ENCODE results near the gene SLC39A11. TPM values are rescaled to one million over a fixed set of nuclear protein-coding genes. Genes with fewer than 3 reads are reported as not detected.

The SLC39A11 gene
- total RNA-seq, 1 experiment from 2014 or later: 18.9 TPM

- H3K4me3 Mint-ChIP-seq: no peak overlapping the region
- 0 out of 2 replicates have a peak, but pooled peaks cover 3% of the 10 kb centered on the region for H3K9me3 Mint-ChIP-seq
- CTCF ChIA-PET: interaction anchor here (0.6 kb wide), 1 partner anchor 1051 kb away, joined by 5 read pairs; no protein-coding TSS in a partner anchor
- H3K27me3 Mint-ChIP-seq (ENCODE audit: low read depth): no peaks in the 10 kb centered on the region
- DNase-seq (ENCODE audit: low spot score) (no peak), ATAC-seq (no peak)
- H3K36me3 Mint-ChIP-seq: no peaks in the 10 kb centered on the region
- TF ChIP-seq NFYB (CRISPR knock-in tag; conservative IDR thresholded peaks at IDR 0.05; ENCODE audit: low read depth): no peak
- no peak for TF ChIP-seq TEAD1 (CRISPR knock-in tag; IDR thresholded peaks at IDR 0.05)
- no peak for TF ChIP-seq ZNF423 (CRISPR knock-in tag; IDR thresholded peaks at IDR 0.05)
- TF ChIP-seq, protein P1, sequence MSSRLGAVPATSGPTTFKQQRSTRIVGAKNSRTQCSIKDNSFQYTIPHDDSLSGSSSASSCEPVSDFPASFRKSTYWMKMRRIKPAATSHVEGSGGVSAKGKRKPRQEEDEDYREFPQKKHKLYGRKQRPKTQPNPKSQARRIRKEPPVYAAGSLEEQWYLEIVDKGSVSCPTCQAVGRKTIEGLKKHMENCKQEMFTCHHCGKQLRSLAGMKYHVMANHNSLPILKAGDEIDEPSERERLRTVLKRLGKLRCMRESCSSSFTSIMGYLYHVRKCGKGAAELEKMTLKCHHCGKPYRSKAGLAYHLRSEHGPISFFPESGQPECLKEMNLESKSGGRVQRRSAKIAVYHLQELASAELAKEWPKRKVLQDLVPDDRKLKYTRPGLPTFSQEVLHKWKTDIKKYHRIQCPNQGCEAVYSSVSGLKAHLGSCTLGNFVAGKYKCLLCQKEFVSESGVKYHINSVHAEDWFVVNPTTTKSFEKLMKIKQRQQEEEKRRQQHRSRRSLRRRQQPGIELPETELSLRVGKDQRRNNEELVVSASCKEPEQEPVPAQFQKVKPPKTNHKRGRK (CRISPR knock-in tag; IDR thresholded peaks at IDR 0.05; ENCODE audit: borderline replicate concordance): no peak
- no peak for TF ChIP-seq RORB (CRISPR knock-in tag; IDR thresholded peaks at IDR 0.05)
- TF ChIP-seq NR1H2 (CRISPR knock-in tag; IDR thresholded peaks at IDR 0.05): no peak
- POLR2A ChIA-PET: no interaction called here
- H3K4me1 Mint-ChIP-seq: peaks cover 20% of the 10 kb centered on the region
- H3K27ac Mint-ChIP-seq: no peak overlapping the region
These were observed 189.0 kb downstream of the SLC39A11 start for GRCh38 chr17:72903522-72903921.

DNA sequence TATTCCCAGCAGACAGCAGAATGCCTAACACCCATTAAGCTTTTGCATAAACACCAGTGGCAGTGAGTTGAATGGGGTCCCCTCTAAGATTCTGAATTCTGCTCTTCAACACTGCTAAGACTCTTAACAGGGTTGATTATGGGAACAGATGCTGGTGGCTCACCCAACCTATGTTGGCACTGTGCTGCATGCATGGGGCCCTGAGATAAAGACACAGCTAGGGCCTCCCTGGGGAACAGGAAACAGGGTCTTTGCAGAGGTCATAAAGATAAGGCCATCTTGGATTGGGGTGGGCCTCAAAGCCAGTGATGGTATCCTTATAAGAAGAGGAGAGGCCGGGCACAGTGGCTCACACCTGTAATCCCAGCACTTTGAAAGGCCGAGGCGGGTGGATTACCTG lies 190.8 kb downstream of the SLC39A11 start:
- POLR2A ChIA-PET: no interaction called here
- Mint-ChIP-seq H3K27ac (no peak overlapping the region), H3K27me3 (ENCODE audit: low read depth) (no peaks in the 10 kb centered on the region), H3K4me1 (peaks cover 20% of the 10 kb centered on the region), H3K36me3 (no peaks in the 10 kb centered on the region), H3K4me3 (no peak overlapping the region), H3K9me3 (0 out of 2 replicates have a peak, but pooled peaks cover 3% of the 10 kb centered on the region)
- ATAC-seq (no peak), DNase-seq (ENCODE audit: low spot score) (no peak)
- TF ChIP-seq NR1H2 (CRISPR knock-in tag; IDR thresholded peaks at IDR 0.05) (no peak), ATF2 (CRISPR knock-in tag; IDR thresholded peaks at IDR 0.05; ENCODE audit: borderline replicate concordance, low read depth) (no peak), CBFB (CRISPR knock-in tag; IDR thresholded peaks at IDR 0.05; ENCODE audit: low read depth) (no peak)
- TF ChIP-seq, protein P2, sequence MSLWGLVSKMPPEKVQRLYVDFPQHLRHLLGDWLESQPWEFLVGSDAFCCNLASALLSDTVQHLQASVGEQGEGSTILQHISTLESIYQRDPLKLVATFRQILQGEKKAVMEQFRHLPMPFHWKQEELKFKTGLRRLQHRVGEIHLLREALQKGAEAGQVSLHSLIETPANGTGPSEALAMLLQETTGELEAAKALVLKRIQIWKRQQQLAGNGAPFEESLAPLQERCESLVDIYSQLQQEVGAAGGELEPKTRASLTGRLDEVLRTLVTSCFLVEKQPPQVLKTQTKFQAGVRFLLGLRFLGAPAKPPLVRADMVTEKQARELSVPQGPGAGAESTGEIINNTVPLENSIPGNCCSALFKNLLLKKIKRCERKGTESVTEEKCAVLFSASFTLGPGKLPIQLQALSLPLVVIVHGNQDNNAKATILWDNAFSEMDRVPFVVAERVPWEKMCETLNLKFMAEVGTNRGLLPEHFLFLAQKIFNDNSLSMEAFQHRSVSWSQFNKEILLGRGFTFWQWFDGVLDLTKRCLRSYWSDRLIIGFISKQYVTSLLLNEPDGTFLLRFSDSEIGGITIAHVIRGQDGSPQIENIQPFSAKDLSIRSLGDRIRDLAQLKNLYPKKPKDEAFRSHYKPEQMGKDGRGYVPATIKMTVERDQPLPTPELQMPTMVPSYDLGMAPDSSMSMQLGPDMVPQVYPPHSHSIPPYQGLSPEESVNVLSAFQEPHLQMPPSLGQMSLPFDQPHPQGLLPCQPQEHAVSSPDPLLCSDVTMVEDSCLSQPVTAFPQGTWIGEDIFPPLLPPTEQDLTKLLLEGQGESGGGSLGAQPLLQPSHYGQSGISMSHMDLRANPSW (CRISPR knock-in tag; conservative IDR thresholded peaks at IDR 0.05; ENCODE audit: low read depth): no peak
- CTCF ChIA-PET: interaction anchor here (1.1 kb wide), 1 partner anchor 341 kb away, joined by 4 read pairs; no protein-coding TSS in a partner anchor

- POLR2A ChIA-PET: no interaction called here
- DNase-seq (ENCODE audit: low spot score): no peak
- peak overlapping the region; percentile 26; the same call in 1 of the 2 replicates for H3K27ac Mint-ChIP-seq
- H3K36me3 Mint-ChIP-seq: no peaks in the 10 kb centered on the region
- peaks cover 20% of the 10 kb centered on the region for H3K4me1 Mint-ChIP-seq
- peak; percentile 44; the same call in 1 of the 2 replicates for ATAC-seq
- no peaks in the 10 kb centered on the region for H3K27me3 Mint-ChIP-seq (ENCODE audit: low read depth)
- CTCF ChIA-PET: interaction anchor here (0.9 to 1.1 kb wide), 2 partner anchors 85 to 341 kb away, joined by 4 read pairs; no protein-coding TSS in a partner anchor
- 0 out of 2 replicates have a peak, but pooled peaks cover 3% of the 10 kb centered on the region for H3K9me3 Mint-ChIP-seq
- H3K4me3 Mint-ChIP-seq: no peak overlapping the region
- TF ChIP-seq AR (CRISPR knock-in tag; IDR thresholded peaks at IDR 0.05) (no peak), NFYB (CRISPR knock-in tag; conservative IDR thresholded peaks at IDR 0.05; ENCODE audit: low read depth) (no peak), FOXJ3 (CRISPR knock-in tag; IDR thresholded peaks at IDR 0.05; ENCODE audit: borderline replicate concordance) (no peak), JAZF1 (CRISPR knock-in tag; IDR thresholded peaks at IDR 0.05) (no peak), PRDM15 (CRISPR knock-in tag; IDR thresholded peaks at IDR 0.05) (no peak), PREB (CRISPR knock-in tag; IDR thresholded peaks at IDR 0.05; ENCODE audit: borderline replicate concordance) (no peak), E2F1 (CRISPR knock-in tag; IDR thresholded peaks at IDR 0.05) (no peak)
These were observed 191.4 kb downstream of the SLC39A11 start for GRCh38 chr17:72901083-72901482.
